ENCODE measurements around the gene WDR33.
A peak's percentile ranks its signal among the peaks of the same experiment; 100 is the strongest.

The WDR33 gene

DNA sequence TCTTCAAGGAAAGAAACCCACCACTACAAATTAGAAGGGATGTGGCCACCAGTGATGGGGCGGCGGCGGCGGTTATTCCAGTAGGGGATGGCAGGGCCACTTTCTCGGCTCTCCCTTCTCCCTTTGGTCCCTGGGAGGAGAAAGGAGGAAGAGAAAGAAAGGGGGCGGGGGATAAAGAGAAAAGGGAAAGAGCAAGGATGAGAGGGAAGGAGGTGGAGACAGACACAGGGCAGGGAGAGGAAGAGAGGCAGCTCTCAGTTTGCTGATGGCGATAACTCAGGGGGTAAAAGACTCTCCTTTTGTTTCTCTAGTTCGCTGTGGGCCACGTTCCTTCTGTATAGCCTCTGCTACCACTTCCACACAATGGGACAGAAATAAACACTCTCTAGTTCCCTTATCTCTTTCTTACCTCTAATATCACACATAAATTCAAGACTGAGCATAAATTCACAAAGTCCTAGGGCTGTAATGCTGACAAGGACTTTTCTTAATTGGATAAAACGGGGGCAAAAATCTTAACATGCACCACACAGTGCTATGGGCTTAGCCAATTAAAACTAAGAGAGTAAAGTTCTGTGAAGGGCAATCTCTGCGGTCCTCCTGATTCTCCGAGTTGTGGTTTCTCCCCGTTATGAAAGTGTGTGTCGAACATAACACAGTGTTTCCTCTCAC lies 95.1 kb downstream of the WDR33 start:
- no peak for DNase-seq

DNA sequence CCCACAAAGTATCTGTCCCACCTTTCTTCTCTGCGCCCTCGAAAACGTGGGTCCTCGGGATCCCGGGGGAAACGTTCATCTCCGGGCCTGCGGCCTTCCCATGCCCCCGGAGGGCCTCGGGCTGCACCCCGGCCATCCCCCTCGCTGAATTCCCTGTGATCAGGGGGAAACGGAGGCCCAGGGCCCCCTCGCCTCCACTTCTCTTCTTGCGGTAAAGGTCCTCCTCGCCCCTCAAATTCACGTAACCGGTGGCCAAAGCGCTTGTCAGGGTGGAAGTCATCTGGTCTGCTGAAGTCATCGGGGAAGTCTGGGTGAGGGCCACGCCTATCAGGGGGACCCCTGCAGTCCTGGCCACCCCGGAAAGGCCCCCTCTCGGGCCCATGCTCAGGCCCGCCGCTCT lies 97.4 kb downstream of the WDR33 start:
- DNase-seq: no peak

DNA sequence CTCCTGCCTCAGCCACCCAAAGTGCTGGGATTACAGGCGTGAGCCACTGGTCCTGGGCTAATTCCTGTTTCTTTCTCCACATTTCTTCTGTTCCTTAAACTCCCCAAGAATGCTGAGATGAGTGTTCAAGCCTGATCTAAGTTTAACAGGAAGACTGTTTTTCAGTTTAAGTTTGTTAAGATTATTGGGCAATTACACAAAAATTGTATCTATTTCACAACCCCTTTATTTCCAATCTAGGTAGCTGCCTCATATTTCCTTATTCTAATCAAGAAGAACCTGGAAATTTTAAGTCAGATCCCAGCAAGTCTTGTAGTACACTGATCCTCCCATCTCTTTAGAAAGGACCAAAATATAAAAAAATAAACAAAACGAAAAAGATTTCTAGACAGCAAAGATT lies 98.0 kb downstream of the WDR33 start:
- DNase-seq: no peak

DNA sequence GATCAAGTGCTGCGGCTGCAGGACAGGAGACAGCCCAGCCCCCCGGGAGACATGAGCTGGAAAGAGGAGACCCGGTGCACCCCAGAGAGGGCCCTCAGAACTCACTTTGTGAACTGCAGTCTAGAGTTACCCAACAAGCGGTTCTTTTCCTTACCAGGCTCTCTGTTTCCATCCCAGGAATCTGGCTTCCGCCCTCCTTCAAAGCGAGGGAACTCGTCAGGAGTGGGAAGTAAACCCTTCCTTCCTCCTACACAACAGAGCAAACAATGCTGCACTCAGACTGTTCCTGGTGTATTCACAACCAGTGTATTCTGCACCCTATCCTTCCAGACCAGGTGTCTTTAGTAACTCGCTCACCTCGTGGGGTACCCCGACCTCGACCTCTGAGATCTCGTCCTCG lies 101.6 kb downstream of the WDR33 start:
- DNase-seq: no peak

DNA sequence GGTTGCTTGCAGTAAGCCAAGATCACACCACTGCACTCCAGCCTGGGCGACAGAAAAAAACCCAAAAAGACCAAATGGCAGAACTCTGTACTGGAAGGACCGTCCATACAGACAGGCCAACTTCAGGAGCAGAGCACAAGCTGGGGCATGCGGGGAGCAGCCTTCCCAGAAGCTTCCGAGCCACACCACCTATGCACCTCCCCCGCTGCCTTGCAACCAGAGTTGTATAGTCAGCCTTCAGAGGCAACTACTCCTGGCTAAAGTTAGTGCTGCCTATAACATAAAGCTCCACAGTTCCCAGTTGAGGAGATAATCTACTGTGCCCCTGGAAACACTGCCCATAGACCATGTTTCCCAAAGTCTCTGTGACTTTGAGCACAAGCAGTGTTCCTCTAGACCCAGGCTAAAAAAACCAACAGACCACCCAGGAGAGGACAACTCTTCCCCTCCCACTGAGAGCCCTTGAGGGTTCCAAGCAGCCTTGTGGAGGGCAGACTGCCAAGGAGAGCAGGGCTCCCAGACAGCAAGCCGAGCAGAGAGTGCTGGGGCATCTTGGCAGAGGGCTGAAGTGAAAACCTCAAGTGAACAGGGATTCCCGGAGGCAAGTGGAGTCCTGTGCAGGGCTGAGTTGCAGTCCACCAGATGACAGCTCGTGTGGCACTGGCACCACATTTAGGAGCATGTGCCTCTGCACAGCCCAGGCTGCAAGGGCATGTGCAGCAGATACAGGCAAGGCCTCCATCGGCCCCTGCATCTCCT lies 102.9 kb downstream of the WDR33 start:
- DNase-seq: no peak

DNA sequence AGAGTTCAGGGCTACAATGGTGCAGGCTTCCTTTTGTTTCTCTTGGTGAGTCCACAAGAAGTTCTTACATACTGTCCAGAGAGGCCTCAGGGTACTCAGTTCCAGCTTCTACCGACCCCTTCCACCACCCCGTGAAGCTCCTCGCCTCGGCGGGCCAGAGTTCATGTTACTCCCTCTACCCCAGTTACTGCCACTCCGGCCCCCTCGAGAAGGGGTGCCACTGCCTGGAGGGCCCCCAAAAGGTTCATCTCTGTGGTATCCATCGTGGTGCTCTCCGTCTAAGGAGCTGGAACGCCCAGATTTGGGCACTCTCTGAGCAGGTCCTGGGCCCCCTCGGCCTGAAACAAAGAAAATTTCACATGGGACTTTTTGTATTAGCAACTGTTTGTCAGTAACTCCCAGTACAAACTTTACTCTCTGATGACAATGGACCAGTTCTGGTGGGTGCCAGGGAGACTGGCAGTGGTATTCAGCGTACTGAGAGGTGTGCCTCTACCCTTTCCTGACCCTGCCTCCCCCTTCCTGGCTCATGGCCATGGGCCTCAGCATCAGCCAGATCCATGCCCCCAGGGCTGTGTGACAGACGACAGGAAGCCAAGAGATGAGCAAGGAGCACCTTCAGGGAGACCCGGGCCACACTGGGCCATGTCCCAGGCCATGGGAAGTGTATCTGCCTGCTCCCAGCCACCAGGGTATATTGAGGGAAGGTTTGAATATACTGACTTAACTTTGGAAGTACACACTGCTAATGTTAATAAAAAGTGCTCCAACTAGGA lies 104.6 kb downstream of the WDR33 start:
- no peak for DNase-seq

DNA sequence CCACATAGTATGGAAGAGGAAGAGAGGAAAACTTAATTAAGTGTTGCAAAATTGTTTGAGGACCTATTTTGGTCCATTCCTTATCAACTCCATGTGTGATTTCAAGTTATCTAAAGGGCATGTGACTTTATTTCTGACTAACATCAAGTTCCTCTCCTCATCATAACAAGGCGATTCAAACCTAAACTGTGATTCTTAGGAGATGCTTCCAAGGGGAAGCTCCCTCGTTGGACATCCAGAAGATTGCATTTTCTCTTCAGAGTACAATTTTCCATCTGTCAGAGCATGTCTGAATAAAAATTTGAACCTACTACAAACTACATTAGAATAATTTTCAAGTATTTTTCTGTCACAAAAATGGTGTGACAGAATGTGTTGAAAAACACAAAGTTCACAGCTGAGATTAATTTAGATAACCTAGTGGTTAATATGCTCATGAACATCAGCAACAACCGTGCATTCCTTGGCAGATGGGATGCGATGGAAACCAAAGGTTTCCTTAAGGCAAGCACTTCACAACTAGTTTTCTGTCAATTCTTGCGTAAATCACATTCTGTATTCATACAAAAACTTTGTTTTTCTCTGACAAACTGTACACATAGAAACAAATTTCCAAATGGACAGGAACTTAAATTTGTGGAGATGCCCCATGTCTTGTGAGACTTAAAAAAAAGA lies 105.4 kb downstream of the WDR33 start:
- no peak for DNase-seq

DNA sequence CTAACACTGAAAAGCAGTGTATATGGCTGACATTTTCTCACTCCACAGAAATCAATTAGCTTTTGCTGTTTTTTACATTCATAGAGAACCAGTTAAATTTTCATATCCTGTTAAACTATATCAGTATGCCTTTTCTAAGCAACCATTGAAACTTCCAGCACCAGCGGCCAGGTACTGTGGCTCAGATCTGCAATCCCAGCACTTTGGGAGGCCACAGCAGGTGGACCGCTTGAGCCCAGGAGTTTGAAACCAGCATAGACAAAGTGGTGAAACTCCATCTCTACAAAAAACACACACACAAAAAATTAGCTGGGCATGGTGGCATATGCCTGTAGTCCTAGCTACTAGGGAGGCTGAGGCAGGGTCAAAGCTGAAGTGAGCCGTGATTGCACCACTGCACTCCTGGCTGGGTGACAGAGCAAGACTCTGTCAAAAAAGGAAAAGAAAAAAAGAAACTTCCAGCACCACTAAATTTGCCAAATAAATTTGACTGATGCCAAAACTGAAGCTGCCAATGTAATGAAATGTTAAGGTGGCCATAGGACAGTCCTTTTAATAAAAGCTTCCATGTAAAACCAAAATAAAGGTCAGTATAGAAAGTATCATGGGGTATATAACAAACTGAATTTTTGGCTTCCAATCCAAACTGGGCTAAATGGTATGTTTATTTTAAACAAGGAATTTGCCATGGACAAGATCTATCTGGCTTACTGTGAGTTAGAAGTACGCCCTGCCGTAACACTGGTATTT lies 106.2 kb downstream of the WDR33 start:
- DNase-seq: no peak

DNA sequence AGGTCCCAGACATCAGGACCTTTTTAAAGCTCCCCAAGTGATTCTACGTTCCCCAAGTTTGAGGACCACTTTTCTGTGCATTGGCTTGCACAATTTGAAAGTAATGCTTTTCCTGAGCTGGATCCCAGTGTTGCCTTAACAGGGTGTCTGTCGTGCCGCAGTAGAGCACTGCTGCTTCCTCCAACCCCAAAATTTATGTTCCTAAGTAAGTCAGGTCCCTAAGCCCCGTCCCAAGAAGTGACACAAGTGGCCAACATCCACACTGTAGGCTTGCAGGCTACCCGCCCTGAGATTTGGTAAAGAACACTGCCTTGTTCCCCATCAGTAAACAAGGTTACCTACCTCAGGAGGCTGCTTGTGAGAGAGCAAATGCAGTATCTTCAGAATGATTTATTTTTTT lies 107.7 kb downstream of the WDR33 start:
- DNase-seq: no peak

DNA sequence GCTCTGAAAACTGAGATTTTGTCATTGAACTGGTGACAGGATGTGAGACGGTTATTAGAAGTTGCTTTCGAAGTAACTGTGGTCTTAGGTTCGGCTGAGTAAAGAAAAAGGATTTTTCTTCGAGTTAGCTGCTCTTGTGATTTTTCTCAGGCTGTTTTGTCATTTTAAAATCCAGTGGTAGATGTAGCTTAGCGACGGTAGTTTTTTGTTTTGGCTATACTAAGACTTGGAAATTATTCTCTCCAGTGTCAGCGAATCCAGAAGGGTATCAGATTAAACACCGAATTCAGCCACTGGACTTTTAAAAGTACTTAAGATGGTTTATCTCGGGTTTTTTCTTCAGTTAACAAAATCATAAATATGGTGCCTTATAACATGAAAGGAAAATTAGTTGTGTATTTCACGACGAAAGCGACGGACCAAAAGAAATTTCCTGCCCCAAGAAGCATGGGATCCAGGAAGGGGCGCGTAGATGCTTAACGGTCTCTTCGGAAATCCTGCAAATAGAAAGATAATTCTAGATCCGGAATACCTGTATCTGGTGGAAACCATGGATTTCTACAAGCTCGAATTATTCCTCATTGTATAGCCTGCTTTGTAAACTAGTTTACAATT lies 108.5 kb downstream of the WDR33 start:
- no peak for DNase-seq

DNA sequence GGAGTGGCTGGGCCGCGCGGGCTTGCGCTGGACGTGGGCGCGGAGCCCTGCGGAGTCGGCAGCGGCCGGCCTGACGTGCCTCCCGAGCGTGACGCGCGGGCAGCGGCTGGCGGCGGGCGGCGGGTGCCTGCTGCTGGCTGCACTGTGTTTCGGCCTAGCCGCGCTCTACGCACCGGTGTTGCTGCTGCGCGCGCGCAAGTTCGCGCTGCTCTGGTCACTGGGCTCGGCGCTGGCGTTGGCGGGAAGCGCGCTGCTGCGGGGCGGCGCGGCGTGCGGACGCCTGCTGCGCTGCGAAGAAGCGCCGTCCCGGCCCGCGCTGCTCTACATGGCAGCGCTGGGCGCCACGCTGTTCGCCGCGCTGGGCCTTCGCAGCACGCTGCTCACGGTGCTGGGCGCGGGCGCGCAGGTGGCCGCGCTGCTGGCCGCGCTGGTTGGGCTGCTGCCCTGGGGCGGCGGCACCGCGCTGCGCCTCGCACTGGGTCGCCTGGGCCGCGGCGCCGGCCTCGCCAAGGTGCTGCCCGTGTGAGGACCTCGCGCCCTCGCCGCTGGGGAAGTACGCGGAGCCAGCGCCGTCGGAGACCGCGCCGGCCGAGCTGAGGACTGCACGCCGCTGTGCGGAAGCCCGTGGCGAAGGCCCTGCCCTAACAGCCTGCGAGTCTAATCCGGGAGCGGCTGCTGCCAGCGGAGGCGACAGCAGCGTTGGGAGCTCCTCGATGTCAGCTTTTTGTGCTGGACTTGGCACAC lies 109.1 kb downstream of the WDR33 start:
- peak; percentile 67 for DNase-seq

DNA sequence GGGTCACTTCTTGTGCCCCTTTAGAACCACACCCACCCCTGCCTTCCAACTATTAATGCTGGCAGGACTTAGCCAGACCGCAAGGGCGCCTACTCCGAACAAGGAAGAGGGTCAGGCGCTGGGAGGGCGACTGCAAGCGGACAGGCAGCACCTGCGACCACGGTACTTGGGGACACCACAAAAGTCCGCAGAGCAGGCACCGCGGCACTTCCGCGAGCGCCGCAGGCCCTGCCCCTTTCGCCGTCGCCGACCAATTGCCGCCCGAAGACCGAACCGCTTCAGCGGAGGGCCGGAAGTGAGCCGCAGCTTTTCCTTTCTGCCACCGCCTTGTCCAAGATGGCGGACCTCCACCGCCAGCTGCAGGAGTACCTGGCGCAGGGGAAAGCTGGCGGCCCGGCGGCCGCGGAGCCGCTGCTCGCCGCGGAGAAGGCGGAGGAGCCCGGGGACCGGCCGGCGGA lies 109.7 kb downstream of the WDR33 start, which contains the start of gene SFT2D3:
Gene SFT2D3 (plus strand): TSS at position 305 of the 458 bp plus-strand sequence. CDS start 32 bp downstream, at position 337.
- peak; percentile 90 for DNase-seq

DNA sequence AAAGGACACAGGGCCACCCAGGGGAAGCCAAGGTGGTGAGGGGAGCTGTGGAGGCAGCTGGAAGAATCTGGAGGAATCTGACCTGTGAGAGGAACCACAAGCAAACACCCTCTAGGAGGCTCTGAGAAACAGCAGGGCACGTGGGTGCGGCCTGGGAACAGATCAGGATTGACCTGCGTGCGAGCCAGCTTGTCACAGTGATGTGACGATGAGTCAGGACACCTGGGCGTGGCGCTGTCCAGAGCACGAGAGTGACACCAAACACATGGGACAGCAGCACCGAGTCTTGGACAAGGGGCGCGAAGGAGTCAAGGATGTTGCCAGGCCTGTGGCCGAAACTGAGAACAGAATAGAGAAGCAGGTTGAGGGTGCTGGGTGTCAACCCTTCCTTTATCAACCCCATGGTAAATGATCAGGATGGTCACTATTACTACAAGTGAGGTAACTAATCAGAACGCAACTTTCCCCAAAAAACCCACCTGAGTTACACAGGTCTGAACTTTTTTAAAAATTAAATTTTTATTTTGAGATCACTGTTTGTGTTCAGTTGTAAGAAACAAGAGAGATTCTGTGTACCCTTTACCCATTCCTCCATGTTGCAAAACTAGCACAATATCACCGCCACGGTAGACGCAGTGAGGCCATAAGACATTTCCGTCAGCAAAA lies 110.3 kb downstream of the WDR33 start:
- no peak for DNase-seq

DNA sequence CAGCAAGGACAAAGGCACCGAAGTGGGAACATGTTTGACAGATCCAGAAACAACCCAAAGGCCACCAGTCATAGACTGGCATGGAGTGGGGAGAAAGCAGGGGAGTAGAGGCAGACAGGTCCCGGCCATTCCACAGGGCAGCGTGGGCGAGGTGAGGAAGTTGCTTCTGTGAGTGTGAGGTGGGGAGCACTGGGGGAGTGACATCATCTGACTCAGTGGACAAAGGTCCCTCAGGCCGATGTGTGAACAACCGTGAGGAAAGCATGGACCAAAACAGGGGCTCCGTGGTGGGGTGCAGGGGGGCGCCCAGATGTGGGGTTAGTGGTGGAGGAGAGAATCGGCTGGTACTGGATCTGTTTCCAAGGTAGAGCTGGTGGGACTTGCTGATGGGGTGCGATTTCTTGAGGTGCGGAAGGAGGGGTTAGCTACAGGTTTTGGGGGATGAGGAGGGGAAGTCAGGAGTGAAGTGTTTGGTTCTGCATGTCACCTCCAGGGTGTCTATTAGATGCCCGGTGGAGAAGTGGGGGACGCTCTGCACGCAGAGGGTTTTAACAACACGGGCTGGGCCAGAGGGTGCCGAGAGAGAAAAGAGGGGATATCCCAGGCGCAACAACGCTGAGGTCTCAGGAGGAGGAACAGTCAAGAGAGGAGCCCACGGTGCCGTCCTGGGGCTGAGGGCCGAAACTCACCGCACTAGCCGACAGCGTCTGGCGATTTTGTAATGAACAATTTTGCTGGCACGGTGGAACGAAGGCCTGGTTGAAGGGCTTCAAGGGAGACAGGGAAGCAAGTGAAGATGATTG lies 112.2 kb downstream of the WDR33 start:
- DNase-seq: no peak

DNA sequence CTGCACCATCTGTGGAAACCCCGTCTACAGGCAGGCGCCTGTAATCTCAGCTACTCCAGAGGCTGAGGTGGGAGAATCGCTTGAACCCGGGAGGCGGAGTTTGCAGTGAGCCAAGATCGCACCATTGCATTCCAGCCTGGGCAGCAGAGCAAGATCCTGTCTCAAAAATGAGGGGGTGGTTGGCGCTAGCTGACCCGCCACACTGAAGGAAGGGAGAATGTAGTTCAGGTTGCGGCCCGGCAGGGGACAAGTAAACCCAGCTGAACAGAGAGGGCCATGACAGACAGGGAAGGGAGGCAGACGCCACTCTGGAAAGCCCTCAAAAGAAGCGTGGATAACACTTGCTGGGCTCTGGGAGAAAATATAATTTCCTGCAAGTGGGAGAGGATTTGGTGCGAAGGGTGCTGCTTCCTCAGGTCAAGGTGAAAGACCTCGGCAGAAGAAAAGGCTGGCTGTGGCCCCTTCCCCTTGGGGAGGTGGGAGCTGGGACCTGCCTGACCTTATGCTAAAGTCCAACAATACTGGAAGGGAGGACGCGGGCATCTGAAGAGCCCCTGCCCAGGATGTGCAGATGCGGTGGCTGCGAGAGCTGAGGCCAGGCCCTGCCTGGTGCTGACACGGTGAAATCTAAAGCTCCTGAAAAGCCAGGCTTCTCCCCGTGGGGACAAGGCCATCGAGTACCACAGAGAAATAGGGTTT lies 113.3 kb downstream of the WDR33 start:
- DNase-seq: no peak

DNA sequence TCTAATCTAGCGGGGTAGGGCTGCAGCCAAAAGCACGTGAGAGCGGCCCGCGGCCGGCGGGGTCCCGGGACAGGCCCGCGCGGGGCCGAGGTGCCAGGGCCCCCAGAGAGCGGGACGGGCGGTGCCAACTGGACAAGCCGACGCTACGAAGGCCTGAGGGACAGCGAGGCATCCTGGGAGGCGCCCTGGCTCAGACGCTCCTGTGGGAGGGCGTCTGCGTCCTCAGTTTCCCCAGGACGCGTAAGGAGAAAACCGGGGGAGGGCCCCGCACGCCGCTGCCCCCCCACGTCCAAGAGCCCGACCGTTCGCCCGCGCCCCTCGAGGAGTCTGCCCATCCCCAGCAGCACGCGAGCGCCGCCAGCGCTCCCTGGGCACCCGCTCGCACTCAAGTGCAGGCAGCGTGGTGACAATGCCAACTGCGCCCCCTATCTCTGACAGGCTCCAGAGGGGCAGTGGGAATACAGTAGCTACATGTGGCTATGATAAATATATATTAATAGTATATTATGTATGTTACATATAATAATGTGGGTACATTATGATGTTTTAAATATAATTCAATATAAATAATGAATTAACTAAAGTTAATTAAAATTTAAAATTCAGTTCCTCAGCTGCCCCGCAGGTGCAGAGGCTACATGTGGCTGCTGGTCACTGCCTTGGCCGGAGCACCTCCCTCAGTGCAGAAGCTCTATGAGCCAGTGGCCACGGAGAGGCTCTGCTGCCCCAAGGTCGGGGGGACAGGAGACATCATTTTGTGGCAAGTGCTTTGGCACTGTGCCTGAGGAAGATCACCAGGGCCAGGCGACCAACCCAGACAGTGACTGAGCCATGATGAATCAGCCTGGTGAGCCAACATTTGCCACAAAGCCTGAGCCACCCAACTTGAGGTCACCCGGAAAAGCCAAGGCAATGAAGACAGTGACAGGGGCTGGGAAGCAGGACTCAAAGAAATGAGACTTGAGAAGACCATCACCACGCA lies 115.2 kb downstream of the WDR33 start:
- no peak for DNase-seq

DNA sequence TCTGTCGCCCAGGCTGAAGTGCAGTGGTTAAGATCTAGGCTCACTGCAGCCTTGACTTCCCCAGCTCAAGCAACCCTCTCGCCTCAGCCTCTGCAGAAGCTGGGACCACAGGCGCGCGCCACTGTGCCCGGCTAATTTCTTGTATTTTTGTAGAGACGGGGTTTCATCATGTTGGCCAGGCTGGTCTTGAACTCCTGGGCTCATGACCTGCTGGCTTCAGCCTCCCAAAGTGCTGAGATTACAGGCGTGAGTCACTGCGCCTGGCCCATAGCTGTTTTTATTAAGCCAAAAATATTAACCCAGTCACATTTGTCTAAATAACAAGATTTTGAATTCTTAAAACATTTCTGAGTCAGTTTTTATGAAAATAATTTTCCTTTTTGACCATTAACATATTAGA lies 116.0 kb downstream of the WDR33 start:
- DNase-seq: no peak

DNA sequence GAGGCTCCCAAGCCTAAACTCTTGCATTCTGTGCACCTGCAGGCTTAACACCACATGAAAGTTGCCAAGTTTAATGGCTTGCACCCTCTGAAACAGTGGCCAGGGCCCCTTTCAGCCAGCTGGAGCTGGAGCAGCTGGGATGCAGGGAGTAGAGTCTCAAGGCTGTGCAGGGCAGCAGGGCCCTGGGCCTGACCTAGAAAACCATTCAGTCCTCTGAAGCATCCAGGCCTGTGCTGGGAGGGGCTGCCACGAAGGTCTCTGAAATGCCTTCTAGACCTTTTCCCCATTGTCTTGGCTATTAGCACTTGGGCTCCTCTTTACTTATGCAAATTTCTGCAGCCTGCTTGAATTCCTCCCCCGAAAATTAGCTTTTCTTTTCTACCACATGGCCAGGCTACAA lies 120.3 kb downstream of the WDR33 start:
- DNase-seq: no peak
